PC-9 (cell line): ENCODE measurements around the gene SORD.

Source experiments
- CTCF ChIP-seq: fragments of 200-600 bp; sonication (generic); conservative IDR thresholded peaks from 2 replicates; pipeline ENCODE4 v1.6.1; 2017; ENCODE audit warnings: mixed run types, antibody characterized with exemption, mild to moderate bottlenecking, moderate library complexity
- EZH2 ChIP-seq: fragments of 200-600 bp; sonication (generic); IDR thresholded peaks from 2 replicates; pipeline ENCODE4 v1.8.0; 2017; ENCODE audit warnings: antibody characterized with exemption, low read depth

- TF ChIP-seq CTCF (no peak), EZH2 (no peak)
Observed at GRCh38 chr15:45064386-45064785, 41.4 kb downstream of the SORD start.
